H1 (cell line): ENCODE results near the gene RAET1G. TPM values are rescaled to one million over a fixed set of nuclear protein-coding genes. Genes with fewer than 3 reads are reported as not detected.
A peak's percentile ranks its signal among the peaks of the same experiment; 100 is the strongest.

Source experiments
- ATF3 ChIP-seq: IDR thresholded peaks from 2 replicates; pipeline ENCODE4 v1.6.1; 2011; ENCODE audit warnings: low read depth, mild to moderate bottlenecking, low read length; ENCODE audit not compliant: insufficient read depth
- CBX8 ChIP-seq: fragments of 300-800, 300-1000 bp; sonication (generic); IDR thresholded peaks from 2 replicates; pipeline ENCODE4 v1.7.1; 2016; ENCODE audit warnings: low read depth, low read length, borderline replicate concordance
- CHD1 ChIP-seq: IDR thresholded peaks from 2 replicates; pipeline ENCODE4 v1.6.1; 2012; ENCODE audit warnings: low read depth, low read length, improper control_type of control experiment
- CHD2 ChIP-seq: IDR thresholded peaks from 2 replicates; pipeline ENCODE4 v1.6.1; 2012; ENCODE audit warnings: low read length, improper control_type of control experiment
- CTCF ChIP-seq, 3 experiments: IDR thresholded peaks; 1 replicate in 2 of 3; 2 replicates in 1 of 3; pipeline versions ENCODE4 v1.5.1 to v1.6.1; 2011; ENCODE audit warnings: low read length in 3 of 3, mild to moderate bottlenecking in 3 of 3, inconsistent platforms in 2 of 3, low read depth in 1 of 3, moderate library complexity in 1 of 3; ENCODE audit not compliant: insufficient read depth in 1 of 3; ENCODE audit errors: control extremely low read depth in 1 of 3
- EP300 ChIP-seq, 2 experiments: IDR thresholded peaks; 1 replicate in 1 of 2; 2 replicates in 1 of 2; pipeline ENCODE4 v1.6.1; 2011 to 2012; ENCODE audit warnings: low read depth in 2 of 2, low read length in 2 of 2, mild to moderate bottlenecking in 2 of 2, borderline replicate concordance in 1 of 2, inconsistent platforms in 1 of 2, moderate library complexity in 1 of 2
- HDAC2 ChIP-seq, 2 experiments: fragments of 300-600 bp in 1 of 2; sonication (generic) in 1 of 2; IDR thresholded peaks; 2 replicates each; pipeline ENCODE4 v1.6.1; 2011 to 2012; ENCODE audit warnings: low read depth in 2 of 2, low read length in 2 of 2, mild to moderate bottlenecking in 2 of 2, moderate library complexity in 2 of 2, borderline replicate concordance in 1 of 2, inconsistent platforms in 1 of 2
- HDAC6 ChIP-seq: IDR thresholded peaks from one replicate; pipeline ENCODE4 v1.7.1; 2012; ENCODE audit warnings: low read depth, mild to moderate bottlenecking, inconsistent platforms, low read length, moderate library complexity
- JUN ChIP-seq: IDR thresholded peaks from 2 replicates; pipeline ENCODE4 v1.6.1; 2011; ENCODE audit warnings: low read depth, mild to moderate bottlenecking, improper control_type of control experiment, low read length
- RAD21 ChIP-seq, 2 experiments: IDR thresholded peaks in 1 of 2; conservative IDR thresholded peaks in 1 of 2; 2 replicates each; pipeline ENCODE4 v1.6.1; 2011; ENCODE audit warnings: low read depth in 2 of 2, low read length in 2 of 2, improper control_type of control experiment in 1 of 2, inconsistent platforms in 1 of 2, mild to moderate bottlenecking in 1 of 2, moderate library complexity in 1 of 2
- RFX5 ChIP-seq: IDR thresholded peaks from 2 replicates; pipeline ENCODE4 v1.6.1; 2011; ENCODE audit warnings: low read depth, low read length, improper control_type of control experiment, borderline replicate concordance
- RNF2 ChIP-seq: fragments of 200-900, 300-1000 bp; sonication (generic); IDR thresholded peaks from 2 replicates; pipeline ENCODE4 v1.7.1; 2016; ENCODE audit warnings: borderline replicate concordance, low read depth, mild to moderate bottlenecking, antibody characterized with exemption, low read length; ENCODE audit not compliant: poor library complexity, severe bottlenecking; ENCODE audit errors: missing control alignments
- RXRA ChIP-seq: IDR thresholded peaks from 2 replicates; pipeline ENCODE4 v1.6.1; 2011; ENCODE audit warnings: low read depth, mild to moderate bottlenecking, low read length, moderate library complexity; ENCODE audit not compliant: insufficient read depth
- SIN3A ChIP-seq, 2 experiments: IDR thresholded peaks in 1 of 2; conservative IDR thresholded peaks in 1 of 2; 2 replicates each; pipeline ENCODE4 v1.6.1; 2011 to 2012; ENCODE audit warnings: low read length in 2 of 2, improper control_type of control experiment in 1 of 2, low read depth in 1 of 2, mild to moderate bottlenecking in 1 of 2
- SP4 ChIP-seq: IDR thresholded peaks from 2 replicates; pipeline ENCODE4 v1.6.1; 2012; ENCODE audit warnings: low read length, inconsistent platforms
- TBP ChIP-seq: IDR thresholded peaks from 2 replicates; pipeline ENCODE4 v1.6.1; 2011; ENCODE audit warnings: low read depth, low read length, improper control_type of control experiment
- USF2 ChIP-seq: IDR thresholded peaks from 2 replicates; pipeline ENCODE4 v1.6.1; 2011; ENCODE audit warnings: low read length, improper control_type of control experiment
- ZNF274 ChIP-seq: IDR thresholded peaks from 2 replicates; pipeline ENCODE4 v1.7.0; 2012; ENCODE audit warnings: low read length, borderline replicate concordance; ENCODE audit errors: extremely low read depth
- polyA plus RNA-seq, 7 experiments: library from polyadenylated mRNA; depleted of rRNA in 3 of 7; stranded (reverse) in 5 of 7; unstranded in 2 of 7; fragments of >200 nt in 5 of 7; fragments of 200-250 nt in 2 of 7; gene quantifications; 1 replicate in 5 of 7; 2 replicates in 1 of 7; 4 replicates in 1 of 7; pipeline versions ENCODE4 v1.2.1 to v1.2.3, GENCODE V29; 2011 to 2013; ENCODE audit warnings: missing spikeins in 2 of 7, mixed read lengths in 2 of 7
- total RNA-seq: library from RNA; stranded (reverse); fragmentation: NEBNext Ultra II Directional; extraction: Animal tissue kit (Norgen Biotek cat#: 25700); gene quantifications from 2 replicates; pipeline ENCODE4 v1.2.1, GENCODE V29; 2021

RAET1G gene
- total and polyA plus RNA-seq, 2 of the 8 experiments (the other 6 are each of a cell fraction or from before 2014, with no cell fraction given): 0.08 TPM; not detected in 1

- TF ChIP-seq EP300 (IDR thresholded peaks at IDR 0.05; ENCODE audit: borderline replicate concordance in 1 of 2, low read depth in 2 of 2, low read length in 2 of 2) (no peak), TBP (no peak), CHD1 (no peak), RFX5 (no peak), HDAC6 (no peak), ATF3 (no peak), CHD2 (no peak), RXRA (no peak), JUN (no peak), RNF2 (peak; percentile 87), HDAC2 (IDR thresholded peaks at IDR 0.05; ENCODE audit: borderline replicate concordance in 1 of 2, low read depth in 2 of 2, low read length in 2 of 2) (no peak), SIN3A (conservative IDR thresholded peaks at IDR 0.05 in 1 of 2, IDR thresholded peaks at IDR 0.05 in 1 of 2; ENCODE audit: low read depth in 1 of 2, low read length in 2 of 2) (no peak), CTCF (IDR thresholded peaks at IDR 0.05; ENCODE audit: control extremely low read depth in 1 of 3, insufficient read depth in 1 of 3, low read depth in 1 of 3, low read length in 3 of 3) (no peak), RAD21 (IDR thresholded peaks at IDR 0.05 in 1 of 2, conservative IDR thresholded peaks at IDR 0.05 in 1 of 2; ENCODE audit: low read depth in 2 of 2, low read length in 2 of 2) (no peak), SP4 (no peak), ZNF274 (no peak), USF2 (no peak), CBX8 (0 out of 2 replicates have a peak, but pooled peaks have one; percentile 28)
These were observed 15.8 kb upstream of the RAET1G start (continued) for GRCh38 chr6:149938571-149939355.
